WTC11 (cell line): ENCODE results near the gene MACO1. TPM values are rescaled to one million over a fixed set of nuclear protein-coding genes. Genes with fewer than 3 reads are reported as not detected.

Experiments used
- ATAC-seq: fragments of 200-7000 bp; cut with Tn5 transposase; 2 replicates; pipeline ENCODE4 v1.10.0; 2021; ENCODE audit warnings: mild to moderate bottlenecking, moderate library complexity
- CTCF ChIA-PET: fragments of 300-600 bp; sonication (Branson Sonifier 250); formaldehyde crosslinking; loops from one replicate; lab custom pipeline; 2021; ENCODE audit warnings: antibody characterized with exemption; lab: Charles Lee
- POLR2A ChIA-PET: fragments of 350-600 bp; sonication (Branson Sonifier 250); formaldehyde crosslinking; loops from one replicate; lab custom pipeline; 2021; ENCODE audit warnings: antibody characterized with exemption; lab: Charles Lee
- DNase-seq: peaks from one replicate; pipeline ENCODE4 v3.0.0; 2021; ENCODE audit warnings: low spot score
- H3K27ac Mint-ChIP-seq: 2 replicates; pipeline ENCODE4 v1.8.0; 2021; ENCODE audit warnings: mixed read lengths
- H3K27me3 Mint-ChIP-seq: 2 replicates; pipeline ENCODE4 v1.8.0; 2021; ENCODE audit warnings: low read depth, mild to moderate bottlenecking, moderate library complexity, mixed read lengths
- H3K36me3 Mint-ChIP-seq: 2 replicates; pipeline ENCODE4 v1.8.0; 2021; ENCODE audit warnings: mixed read lengths
- H3K4me1 Mint-ChIP-seq: 2 replicates; pipeline ENCODE4 v1.8.0; 2022; ENCODE audit warnings: mixed read lengths
- H3K4me3 Mint-ChIP-seq: 2 replicates; pipeline ENCODE4 v1.8.0; 2021; ENCODE audit warnings: mild to moderate bottlenecking, moderate library complexity, mixed read lengths
- H3K9me3 Mint-ChIP-seq: 2 replicates; pipeline ENCODE4 v1.8.0; 2021; ENCODE audit warnings: mixed read lengths
- AFF4 ChIP-seq: sonication (generic); formaldehyde crosslinking; IDR thresholded peaks from 2 replicates; pipeline ENCODE4 v1.8.1; 2023; ENCODE audit warnings: mild to moderate bottlenecking, missing genetic modification reagents, borderline replicate concordance
- ATF3 ChIP-seq: sonication (generic); formaldehyde crosslinking; conservative IDR thresholded peaks from 2 replicates; pipeline ENCODE4 v1.8.1; 2022; ENCODE audit warnings: mild to moderate bottlenecking, missing genetic modification reagents
- CBFB ChIP-seq: sonication (generic); formaldehyde crosslinking; IDR thresholded peaks from 2 replicates; pipeline ENCODE4 v1.8.1; 2022; ENCODE audit warnings: mild to moderate bottlenecking, low read depth, missing genetic modification reagents
- CREM ChIP-seq: sonication (generic); formaldehyde crosslinking; IDR thresholded peaks from 2 replicates; pipeline ENCODE4 v1.8.1; 2022; ENCODE audit warnings: mild to moderate bottlenecking, missing genetic modification reagents, moderate library complexity
- CTCF ChIP-seq: fragments of 200-600 bp; IDR thresholded peaks from 2 replicates; pipeline ENCODE4 v1.8.0; 2022; ENCODE audit warnings: antibody characterized with exemption
- EMX1 ChIP-seq: fragments of 250-450 bp; sonication (Bioruptor Pico); IDR thresholded peaks from 2 replicates; pipeline ENCODE4 v1.8.0; 2021; ENCODE audit warnings: mild to moderate bottlenecking
- FOXK1 ChIP-seq: sonication (generic); formaldehyde crosslinking; IDR thresholded peaks from 2 replicates; pipeline ENCODE4 v1.8.0; 2022; ENCODE audit warnings: mild to moderate bottlenecking, moderate library complexity, missing genetic modification reagents
- FOXP1 ChIP-seq: sonication (generic); formaldehyde crosslinking; IDR thresholded peaks from 2 replicates; pipeline ENCODE4 v1.8.0; 2022; ENCODE audit warnings: missing genetic modification reagents, mild to moderate bottlenecking, moderate library complexity, borderline replicate concordance
- GABPB1 ChIP-seq: sonication (generic); formaldehyde crosslinking; IDR thresholded peaks from 2 replicates; pipeline ENCODE4 v1.8.1; 2023; ENCODE audit warnings: mild to moderate bottlenecking, missing genetic modification reagents
- GRHL2 ChIP-seq: fragments of 250-450 bp; sonication (Bioruptor Pico); IDR thresholded peaks from 2 replicates; pipeline ENCODE4 v1.8.0; 2022; ENCODE audit warnings: mild to moderate bottlenecking, moderate library complexity; ENCODE audit not compliant: insufficient replicate concordance, severe bottlenecking
- KAT7 ChIP-seq: sonication (generic); formaldehyde crosslinking; IDR thresholded peaks from 2 replicates; pipeline ENCODE4 v1.8.1; 2023; ENCODE audit warnings: missing genetic modification reagents, mild to moderate bottlenecking, borderline replicate concordance
- NR2C2 ChIP-seq: sonication (generic); formaldehyde crosslinking; IDR thresholded peaks from 2 replicates; pipeline ENCODE4 v1.8.0; 2022; ENCODE audit warnings: mild to moderate bottlenecking, missing genetic modification reagents
- SP1 ChIP-seq: sonication (generic); formaldehyde crosslinking; conservative IDR thresholded peaks from 2 replicates; pipeline ENCODE4 v1.8.1; 2022; ENCODE audit warnings: missing genetic modification reagents
- TP53 ChIP-seq: sonication (generic); formaldehyde crosslinking; IDR thresholded peaks from 2 replicates; pipeline ENCODE4 v1.8.1; 2023; ENCODE audit warnings: mild to moderate bottlenecking, missing genetic modification reagents
- ZBTB21 ChIP-seq: sonication (generic); formaldehyde crosslinking; IDR thresholded peaks from 2 replicates; pipeline ENCODE4 v1.8.1; 2023; ENCODE audit warnings: mild to moderate bottlenecking, missing genetic modification reagents, borderline replicate concordance
- ZMAT4 ChIP-seq: fragments of 250-450 bp; sonication (Bioruptor Pico); IDR thresholded peaks from 2 replicates; pipeline ENCODE4 v1.9.0; 2021; ENCODE audit warnings: mild to moderate bottlenecking
- ZNF121 ChIP-seq: sonication (generic); formaldehyde crosslinking; IDR thresholded peaks from 2 replicates; pipeline ENCODE4 v1.8.0; 2023; ENCODE audit warnings: missing genetic modification reagents
- ZNF232 ChIP-seq: sonication (generic); formaldehyde crosslinking; IDR thresholded peaks from 2 replicates; pipeline ENCODE4 v1.8.0; 2022; ENCODE audit warnings: mild to moderate bottlenecking, missing genetic modification reagents
- ZNF281 ChIP-seq: sonication (generic); formaldehyde crosslinking; IDR thresholded peaks from 2 replicates; pipeline ENCODE4 v1.8.0; 2023; ENCODE audit warnings: mild to moderate bottlenecking, missing genetic modification reagents
- ZNF425 ChIP-seq: fragments of 250-450 bp; sonication (Bioruptor Pico); conservative IDR thresholded peaks from 2 replicates; pipeline ENCODE4 v1.9.0; 2021; ENCODE audit warnings: mild to moderate bottlenecking
- ZNF671 ChIP-seq: fragments of 250-450 bp; sonication (Bioruptor Pico); IDR thresholded peaks from 2 replicates; pipeline ENCODE4 v1.8.0; 2021; ENCODE audit warnings: mild to moderate bottlenecking
- total RNA-seq: library from RNA; stranded (reverse); gene quantifications from 3 replicates; pipeline ENCODE4 v1.2.3, GENCODE V29; 2021

MACO1 gene
- total RNA-seq, 1 experiment from 2014 or later: 9.5 TPM

GRCh38 chr1:25546193-25546592, 115.5 kb downstream of the MACO1 start (continued):
- TF ChIP-seq ZNF281: no peak

GRCh38 chr1:25548601-25549000, 117.9 kb downstream of the MACO1 start:
- DNase-seq (no peak), ATAC-seq (no peak)
- Mint-ChIP-seq H3K9me3 (no peaks in the 10 kb centered on the region), H3K27me3 (peaks cover 6% of the 10 kb centered on the region), H3K4me1 (peaks cover 13% of the 10 kb centered on the region), H3K36me3 (no peaks in the 10 kb centered on the region), H3K4me3 (no peak overlapping the region), H3K27ac (no peak overlapping the region)
- TF ChIP-seq ZMAT4 (no peak), CBFB (CRISPR knock-in tag) (no peak), ZNF232 (CRISPR knock-in tag) (no peak), FOXP1 (CRISPR knock-in tag) (no peak), ZNF425 (no peak), SP1 (CRISPR knock-in tag) (no peak), CREM (CRISPR knock-in tag) (no peak), CTCF (no peak)
- ChIA-PET POLR2A (interaction anchor here (0.5 kb wide), 1 partner anchor 637 kb away, joined by 3 read pairs; no protein-coding TSS in a partner anchor), CTCF (interaction anchor here (1.0 to 3.2 kb wide), 6 partner anchors 18 to 262 kb away, joined by 3 to 10 read pairs (median 4); no protein-coding TSS in a partner anchor)

- ATAC-seq (no peak), DNase-seq (no peak)
- H3K4me3 Mint-ChIP-seq: no peak overlapping the region
- H3K4me1 Mint-ChIP-seq: peaks cover 12% of the 10 kb centered on the region
- CTCF ChIA-PET: interaction anchor here (1.1 to 3.2 kb wide), 5 partner anchors 18 to 261 kb away, joined by 3 to 10 read pairs (median 4); no protein-coding TSS in a partner anchor
- POLR2A ChIA-PET: no interaction called here
- TF ChIP-seq ATF3 (CRISPR knock-in tag): no peak
- no peak for TF ChIP-seq FOXK1 (CRISPR knock-in tag)
- TF ChIP-seq GRHL2 (CRISPR knock-in tag): no peak
- TF ChIP-seq ZNF121: no peak
- TF ChIP-seq NR2C2: no peak
- no peak for TF ChIP-seq KAT7 (CRISPR knock-in tag)
- no peak for TF ChIP-seq ZBTB21 (CRISPR knock-in tag)
- no peak for TF ChIP-seq EMX1 (CRISPR knock-in tag)
- TF ChIP-seq ZNF671: no peak
- no peak for TF ChIP-seq AFF4 (CRISPR knock-in tag)
- no peak for TF ChIP-seq GABPB1 (CRISPR knock-in tag)
- TF ChIP-seq TP53 (CRISPR knock-in tag): no peak
- H3K27ac Mint-ChIP-seq: no peak overlapping the region
- H3K9me3 Mint-ChIP-seq: no peaks in the 10 kb centered on the region
- H3K36me3 Mint-ChIP-seq: no peaks in the 10 kb centered on the region
- peaks cover 3% of the 10 kb centered on the region for H3K27me3 Mint-ChIP-seq
Observed at GRCh38 chr1:25549273-25550154, 118.8 kb downstream of the MACO1 start.
